Head of caudate nucleus (tissue), 42 donors: ENCODE data around the gene P2RY14.

ENCODE experiments used
- DNase-seq, 42 donors: peaks; one replicate each; pipeline versions ENCODE4 v3.0.0 to v3.0.0-alpha.2; 2020 to 2021; ENCODE audit warnings: mixed read lengths in 7 of 42
- intact Hi-C: fragments of 100-400 bp; cut with DNase I; formaldehyde crosslinking; loops from one replicate; pipeline ENCODE4 v1.15.0; 2022

Gene P2RY14

DNA sequence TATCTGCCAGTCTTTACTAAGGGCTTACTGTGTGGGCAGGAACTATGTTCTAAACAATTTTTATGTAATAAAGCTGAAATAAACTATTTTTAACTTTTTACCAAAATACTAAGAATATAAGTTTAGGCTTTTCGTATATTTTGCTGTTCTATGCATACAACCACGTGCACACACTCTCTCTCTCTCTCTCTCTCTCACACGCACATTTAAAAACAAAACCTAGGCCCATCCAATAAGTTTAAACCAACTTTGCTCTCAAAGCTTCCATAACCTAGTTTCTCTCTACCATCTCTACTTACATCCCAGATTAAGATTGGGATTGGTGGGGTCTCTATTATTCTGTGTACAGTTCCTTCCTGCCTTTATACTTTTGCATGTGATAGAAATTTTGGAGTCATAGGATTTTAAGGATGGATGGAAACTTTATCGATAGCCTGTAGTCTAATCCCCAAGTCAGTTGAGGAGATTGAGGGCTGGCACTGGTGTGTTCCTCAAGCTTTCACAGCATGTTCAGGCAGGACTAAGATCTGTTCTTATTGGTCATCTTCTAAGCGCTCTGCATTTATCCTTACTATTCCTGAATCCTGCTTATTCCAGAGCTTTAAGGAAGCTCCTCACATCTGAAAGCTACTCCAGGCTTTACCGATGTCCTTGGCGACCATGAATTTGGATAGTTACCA lies 77.2 kb downstream of the P2RY14 start:
- no peak for DNase-seq
- intact Hi-C loops: no loop called here

DNA sequence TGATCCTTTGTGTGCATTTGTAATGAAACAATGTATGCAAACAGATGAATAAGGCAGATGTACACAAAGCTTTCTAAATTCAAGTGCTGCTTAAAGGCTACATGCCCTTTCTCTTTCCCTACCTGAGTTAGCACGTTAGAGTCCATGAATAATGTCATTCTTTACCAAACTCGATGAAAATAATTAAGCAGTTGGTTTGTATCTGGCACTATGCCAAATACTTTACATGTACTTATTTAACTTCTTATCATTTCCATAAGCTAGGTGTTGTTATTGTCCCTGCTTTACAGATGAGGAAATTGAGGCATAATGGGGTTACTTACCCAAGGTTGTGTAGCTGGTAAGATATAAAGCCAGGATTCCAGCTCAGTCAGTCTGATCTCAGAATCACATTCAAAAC lies 77.8 kb downstream of the P2RY14 start:
- DNase-seq: no peak
- intact Hi-C loops: no loop called here

DNA sequence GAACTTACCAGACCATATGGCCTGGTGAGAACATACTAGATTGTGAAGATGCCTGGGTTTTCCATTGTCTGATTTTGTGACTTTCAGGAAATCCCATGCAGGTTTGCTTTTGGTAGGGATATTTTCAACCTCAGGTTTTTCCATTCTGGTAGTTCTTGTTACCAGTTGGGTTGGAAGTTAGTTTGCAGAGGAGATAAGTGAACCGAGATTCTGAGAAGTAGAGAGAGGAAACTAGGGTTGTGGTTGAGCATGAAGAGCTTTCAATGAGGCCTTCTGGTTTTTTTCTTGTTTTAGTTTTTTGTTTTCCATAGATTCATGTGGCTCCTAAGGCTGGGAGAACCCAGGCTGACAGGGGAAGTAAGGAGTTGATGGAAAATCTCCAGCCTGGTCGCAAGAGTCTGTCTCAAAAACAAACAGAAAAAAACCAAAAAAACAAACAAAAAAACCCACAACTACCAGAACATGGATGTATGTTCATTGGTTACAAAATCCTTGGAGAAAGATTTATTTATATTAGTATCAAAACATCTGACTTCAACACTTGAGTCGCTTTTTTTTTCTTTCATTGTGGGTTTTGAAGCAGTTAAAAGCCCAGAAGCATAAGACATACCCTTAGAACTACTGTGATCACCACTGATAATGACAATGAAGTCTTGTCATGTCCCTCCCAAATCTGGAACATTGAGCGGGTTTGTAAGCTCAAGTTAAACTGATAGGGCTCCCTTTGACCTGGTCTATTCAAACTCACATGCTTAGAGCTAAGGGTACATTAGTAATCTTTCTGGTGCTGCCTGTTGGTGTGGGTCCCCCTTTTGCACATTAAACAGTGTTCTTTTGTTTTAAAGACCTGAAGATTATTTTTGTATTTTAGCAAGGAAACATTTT lies 78.5 kb downstream of the P2RY14 start:
- intact Hi-C loops: no loop called here
- no peak for DNase-seq

DNA sequence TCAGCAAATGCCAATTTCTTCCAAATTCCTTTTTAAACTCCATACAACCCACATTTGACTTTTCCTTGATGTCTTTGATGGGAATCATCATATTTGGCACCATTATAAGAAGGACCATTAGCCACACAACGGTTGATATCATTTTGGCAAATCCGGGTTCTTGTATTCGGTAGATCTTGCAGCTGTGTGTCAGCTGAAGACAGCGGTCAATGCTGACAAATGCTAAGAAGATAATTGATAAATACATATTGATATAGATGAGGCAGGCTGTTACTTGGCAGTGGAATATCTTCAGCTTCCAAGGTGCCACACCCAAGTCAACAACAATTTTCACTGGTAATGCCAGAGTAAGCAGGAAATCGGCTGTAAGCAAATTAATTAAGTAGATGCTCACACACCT lies 79.5 kb downstream of the P2RY14 start:
- no peak for DNase-seq
- intact Hi-C loops: no loop called here

DNA sequence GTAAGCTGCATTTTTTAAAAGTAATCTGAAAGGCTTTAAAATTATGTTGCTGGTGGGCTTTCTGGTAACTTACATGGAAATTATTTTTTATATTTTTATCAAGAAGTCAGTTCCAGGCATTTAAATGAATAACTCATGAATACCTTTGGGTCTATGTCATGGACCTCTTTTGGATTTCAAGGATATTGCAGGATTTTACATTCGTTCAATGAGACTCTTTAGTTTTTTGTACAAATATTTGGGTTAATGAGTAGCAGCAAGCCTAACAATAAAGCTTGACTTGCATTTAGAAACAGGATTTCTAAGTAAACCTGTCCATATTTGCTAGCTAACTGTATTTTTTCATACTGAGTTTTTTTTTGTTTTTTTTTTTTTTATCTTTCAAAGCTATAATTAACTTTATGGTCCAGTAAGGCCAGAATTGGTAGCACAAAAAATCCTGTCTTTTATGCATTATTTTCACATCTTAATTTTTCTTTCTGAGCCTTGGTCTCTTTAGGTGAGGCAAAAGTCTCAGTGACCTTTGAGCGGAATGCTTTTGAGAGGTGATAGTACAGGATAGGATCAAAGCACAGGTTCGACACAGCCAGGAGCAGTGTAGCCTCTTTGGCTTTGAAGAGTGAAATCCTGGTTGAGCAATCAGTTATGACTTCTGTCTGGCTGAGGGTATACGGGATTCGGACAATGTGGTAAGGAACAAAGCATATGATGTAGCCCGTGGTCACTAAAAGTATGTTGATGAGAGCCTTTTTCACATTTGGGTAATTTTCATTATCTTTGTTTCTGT lies 80.2 kb downstream of the P2RY14 start:
- intact Hi-C loops: no loop called here
- no peak for DNase-seq

DNA sequence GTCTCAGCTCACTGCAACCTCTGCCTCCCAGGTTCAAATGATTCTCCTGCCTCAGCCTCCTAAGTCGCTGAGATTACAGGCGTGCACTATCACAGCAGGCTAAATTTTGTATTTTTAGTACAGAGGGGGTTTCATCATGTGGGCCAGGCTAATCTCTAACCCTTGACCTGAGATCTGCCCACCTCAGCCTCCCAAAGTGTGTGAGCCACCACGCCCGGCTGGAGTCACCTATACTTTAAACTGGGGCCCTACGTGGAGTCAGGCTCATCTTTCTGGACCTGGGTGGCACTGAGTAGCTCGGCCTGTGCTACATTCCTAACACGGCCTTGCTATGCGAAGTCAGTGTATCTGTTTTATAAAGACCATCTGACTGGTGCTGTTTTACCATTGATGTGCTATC lies 81.1 kb downstream of the P2RY14 start:
- intact Hi-C loops: no loop called here
- no peak for DNase-seq

DNA sequence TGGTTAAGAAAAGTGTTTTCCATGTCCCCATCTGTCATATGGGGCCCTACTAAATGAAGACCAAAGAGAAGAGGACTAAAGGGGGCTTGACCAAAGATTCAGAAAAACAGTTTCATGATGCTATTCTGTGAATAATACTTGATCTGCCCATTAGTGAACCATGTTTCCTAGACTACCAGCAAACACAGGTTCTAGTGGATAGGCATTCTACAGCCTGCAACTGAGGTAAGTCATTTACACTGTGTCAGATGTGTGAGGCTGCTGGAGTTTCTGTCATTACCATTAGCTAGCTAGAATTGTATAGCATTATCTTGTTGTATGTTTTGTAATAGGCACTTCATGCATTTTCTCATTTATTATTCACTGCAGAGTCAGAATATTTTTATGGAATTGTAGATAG lies 81.9 kb downstream of the P2RY14 start:
- intact Hi-C loops: no loop called here
- DNase-seq: no peak

DNA sequence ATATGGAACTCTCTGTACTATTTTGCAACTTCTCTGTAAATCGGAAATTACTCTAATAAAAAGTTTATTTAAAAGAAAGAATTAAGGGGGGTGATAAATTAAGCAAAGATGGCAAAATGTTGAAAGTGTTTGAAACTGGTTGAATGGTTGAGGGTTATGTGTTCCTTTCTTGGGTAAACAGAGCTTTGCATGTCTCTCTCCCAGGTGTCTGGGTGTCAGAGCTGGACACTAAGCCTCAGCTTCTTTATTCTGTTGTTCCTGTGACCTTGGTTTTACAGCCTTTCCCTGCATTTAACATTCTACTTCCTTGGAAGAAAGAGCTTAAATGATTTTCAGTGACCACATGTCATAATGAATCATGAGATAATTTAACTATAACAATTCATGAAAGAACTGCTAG lies 82.5 kb downstream of the P2RY14 start:
- no peak for DNase-seq
- intact Hi-C loops: no loop called here

DNA sequence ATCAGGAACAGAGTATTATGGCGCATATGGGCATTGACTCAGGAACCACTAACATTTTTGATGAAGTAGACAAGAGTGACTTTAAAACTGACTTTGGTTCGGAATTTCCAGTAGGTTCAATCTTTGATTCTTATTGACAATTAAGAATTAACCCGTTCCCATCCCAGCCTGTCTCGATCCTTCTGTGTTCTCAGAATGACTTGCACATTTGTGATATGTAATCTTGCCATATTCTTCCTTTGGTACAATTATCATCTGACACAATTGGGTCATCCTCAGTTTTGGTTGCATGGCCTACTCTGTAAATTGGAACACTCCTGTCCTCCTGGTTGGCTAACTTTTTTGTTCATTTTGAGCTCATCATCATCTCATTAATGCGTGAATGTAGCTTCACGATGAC lies 85.8 kb downstream of the P2RY14 start:
- no peak for DNase-seq
- intact Hi-C loops: no loop called here

DNA sequence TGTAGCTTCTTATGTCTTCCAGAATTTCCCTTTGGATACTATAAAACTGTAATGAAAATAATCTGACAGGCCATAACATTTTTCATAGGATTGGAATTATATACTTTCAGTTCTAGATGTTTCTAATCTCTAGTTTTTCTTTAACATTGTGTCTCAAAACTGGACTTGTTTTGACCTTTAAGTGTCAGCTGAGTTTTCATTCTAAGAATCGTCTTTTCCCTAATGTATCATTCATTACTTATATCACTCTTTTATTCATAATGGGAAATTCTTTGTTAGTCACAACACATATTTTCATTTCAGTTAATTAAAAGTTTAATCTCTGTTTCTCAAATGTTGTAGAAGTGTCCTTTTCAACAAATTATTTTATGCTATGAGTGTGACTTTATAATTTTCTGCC lies 87.2 kb downstream of the P2RY14 start:
- intact Hi-C loops: no loop called here

DNA sequence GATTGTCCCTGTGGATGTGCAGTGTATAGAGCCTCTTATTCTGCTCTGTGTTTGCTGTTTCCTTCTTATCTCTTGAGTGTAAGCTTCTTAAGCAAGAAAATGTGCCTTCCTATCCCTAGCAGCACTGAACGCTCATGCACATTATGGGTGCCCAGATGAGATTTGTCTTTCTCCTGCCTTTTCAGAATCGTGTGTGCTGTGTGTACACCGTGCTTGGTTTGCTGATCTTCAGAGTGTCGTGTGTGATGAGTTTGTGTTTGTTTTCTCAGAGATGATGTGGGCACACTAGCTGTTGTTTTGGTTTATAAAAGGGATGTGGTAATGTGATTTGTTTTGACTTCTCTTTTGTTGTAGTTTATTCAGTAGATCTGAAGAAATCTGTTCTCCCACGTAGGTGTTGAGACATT lies 95.1 kb downstream of the P2RY14 start:
- DNase-seq: no peak
- intact Hi-C loops: no loop called here

More for the DNA sequence above, 87.2 kb downstream of the P2RY14 start:
- DNase-seq: no peak

DNA sequence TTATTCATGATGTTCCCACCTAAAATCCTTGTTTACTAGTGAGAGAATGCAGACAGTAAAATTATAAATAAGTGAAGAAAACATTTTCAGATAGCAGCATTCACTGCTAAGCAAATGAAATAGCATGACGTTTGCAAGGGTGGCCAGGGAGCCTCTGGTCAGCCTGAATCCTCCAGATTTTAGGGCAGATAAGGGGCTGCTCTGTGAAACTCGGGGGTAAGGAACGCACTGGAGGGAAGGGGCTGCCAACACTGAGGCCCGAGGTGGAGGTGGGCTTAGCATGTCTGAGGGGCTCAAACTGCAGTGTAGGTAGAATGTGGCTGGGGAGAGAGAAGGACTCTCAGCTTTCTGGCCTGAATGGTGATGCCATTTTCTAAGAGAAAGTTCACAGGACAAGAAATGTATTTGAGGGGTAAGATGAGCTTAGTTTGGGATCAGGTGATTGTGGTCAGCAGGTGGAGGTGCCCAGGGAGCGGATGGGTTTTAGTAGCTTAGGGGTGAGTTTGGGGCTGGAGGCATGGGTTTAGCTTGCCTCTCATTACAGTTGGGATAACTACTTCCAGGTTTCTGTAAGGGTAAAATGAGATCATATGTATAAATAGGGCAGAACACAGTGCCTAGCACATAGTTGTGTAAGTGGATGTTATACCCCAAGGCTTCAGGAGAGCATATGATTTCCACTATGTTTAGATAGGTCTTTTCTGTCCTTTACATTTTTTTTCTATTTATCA lies 95.8 kb downstream of the P2RY14 start:
- DNase-seq: no peak
- intact Hi-C loops: no loop called here

DNA sequence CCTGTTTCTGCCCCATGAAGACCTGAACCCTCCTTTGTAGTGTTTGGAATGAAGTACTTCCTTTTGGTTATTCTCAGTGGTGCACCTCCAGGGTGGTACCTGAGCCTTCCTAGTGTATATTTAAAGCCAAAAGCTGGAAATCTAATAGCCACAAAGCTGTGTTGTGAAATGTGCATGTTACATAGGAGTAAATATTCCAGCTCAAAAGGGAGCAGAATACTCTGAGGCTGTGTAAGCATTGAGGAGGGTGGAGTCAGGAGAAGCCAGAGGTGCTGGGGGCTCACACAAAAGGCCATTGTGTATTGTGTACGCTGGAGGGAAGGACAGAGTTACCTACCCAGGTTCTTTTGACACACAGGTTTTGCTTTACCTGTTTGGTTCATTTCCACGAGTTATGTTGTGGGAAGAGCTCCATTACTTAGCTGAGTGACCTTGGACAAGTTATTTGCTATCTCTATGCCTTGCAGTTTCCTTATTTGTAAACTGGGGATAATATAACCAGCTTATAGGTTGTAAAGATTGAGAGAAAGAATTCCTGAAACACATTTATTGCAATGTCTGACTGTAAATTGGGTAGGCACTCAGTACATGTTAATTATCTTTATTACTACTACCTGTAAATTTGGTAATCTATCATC lies 100.0 kb downstream of the P2RY14 start:
- intact Hi-C loops: no loop called here
- no peak for DNase-seq

DNA sequence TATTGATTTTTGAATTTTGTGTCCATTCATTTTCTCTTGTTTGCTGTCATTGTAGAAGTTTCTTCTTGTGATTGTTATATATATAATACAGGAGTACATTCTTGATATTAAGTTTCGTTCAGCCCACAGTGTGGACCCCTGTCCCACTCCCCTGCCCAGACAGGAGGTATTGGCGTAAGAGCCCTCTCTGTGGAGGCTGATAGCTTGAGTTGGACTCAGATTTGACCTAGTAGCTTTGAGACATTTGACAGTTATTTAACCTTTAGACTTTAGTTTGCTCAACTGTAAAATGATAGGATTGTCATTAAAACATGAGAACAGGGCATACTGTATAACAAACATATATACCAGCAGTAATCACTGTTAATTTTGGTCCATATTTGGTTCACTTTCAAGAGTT lies 102.4 kb downstream of the P2RY14 start:
- intact Hi-C loops: no loop called here
- no peak for DNase-seq

DNA sequence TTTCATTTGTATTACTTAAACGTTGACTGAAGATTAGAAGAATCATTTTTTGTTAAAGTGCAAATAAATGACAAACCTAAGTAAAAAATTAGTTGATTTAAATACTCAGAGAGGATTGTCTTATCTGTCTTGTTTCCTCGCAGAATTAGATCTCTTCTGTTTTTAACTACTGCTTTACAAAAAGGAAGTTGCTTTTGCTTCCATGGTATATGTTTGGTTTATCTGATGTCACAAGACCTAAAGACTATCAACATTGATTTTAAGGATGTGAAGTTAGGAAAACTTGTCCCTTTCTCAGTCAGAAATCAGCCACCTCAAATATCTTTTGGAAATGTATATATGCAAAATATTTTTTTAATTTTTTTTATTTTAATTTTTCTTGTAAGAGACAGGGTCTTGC lies 104.0 kb downstream of the P2RY14 start:
- no peak for DNase-seq
- intact Hi-C loops: no loop called here

DNA sequence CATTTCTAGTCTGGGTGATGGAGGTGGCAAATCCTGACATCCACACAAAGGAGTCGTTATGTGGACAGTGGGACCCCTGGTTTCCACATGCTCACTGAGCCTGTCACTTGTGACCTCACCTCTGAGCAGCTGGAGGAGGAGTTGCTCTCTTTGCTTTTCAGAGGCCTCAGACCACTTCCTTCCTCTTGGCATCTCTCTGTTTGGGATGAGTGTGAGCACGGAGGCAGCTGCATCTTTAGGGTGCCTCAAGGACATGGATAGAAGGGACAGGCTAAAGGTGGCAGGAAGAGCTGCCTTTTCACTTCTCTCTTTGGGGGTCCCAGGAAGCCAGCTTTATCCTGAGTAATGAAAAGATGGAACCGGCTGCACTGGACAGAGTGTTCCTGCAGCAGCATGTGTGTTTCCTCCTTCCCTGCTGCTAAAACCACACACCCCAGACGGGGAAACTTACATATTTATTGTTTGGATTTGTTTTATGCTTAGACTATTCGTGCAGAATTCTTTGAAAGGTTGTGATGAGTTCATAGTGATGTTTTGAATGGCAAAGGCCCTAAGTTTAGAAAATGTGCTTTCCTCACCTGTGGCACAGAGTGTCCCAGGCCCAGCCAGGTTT lies 107.1 kb downstream of the P2RY14 start:
- intact Hi-C loops: no loop called here
- DNase-seq: peak in 1 of 42 donors; percentile 18

DNA sequence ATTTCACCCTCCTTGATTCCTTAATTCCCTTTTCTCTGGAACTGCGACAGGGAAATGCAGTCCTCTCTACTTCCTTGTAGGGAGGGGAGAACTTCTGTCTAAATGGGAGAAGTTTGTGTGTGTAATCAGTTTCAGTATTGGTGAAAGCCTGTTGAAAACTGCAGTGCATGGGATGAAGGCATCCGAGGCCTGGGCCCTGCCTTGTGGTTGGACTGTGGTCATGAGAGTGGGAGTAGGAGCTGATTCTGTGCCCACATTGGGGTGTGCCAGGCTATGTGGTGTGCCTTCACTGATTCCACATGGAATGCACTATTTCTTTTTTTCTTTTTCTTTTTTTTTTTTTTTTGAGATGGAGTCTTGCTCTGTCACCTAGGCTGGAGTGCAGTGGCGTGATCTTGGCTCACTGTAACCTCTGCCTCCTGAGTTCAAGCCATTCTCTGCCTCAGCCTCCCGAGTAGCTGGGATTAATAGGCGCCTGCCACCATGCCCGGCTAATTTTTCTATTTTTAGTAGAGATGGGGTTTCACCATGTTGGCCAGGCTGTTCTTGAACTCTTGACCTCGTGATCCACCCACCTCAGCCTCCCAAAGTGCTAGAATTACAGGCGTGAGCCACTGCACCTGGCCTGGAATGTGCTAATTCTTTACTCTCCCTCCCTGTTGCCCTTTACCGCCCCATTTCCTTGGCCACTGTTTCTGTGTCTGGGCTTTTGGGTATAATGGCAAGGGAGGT lies 108.2 kb downstream of the P2RY14 start:
- DNase-seq: peak in 28 of 42 donors; percentile 13 to 68 (median 31)
- intact Hi-C loops: loop anchor here (5.0 kb wide), 1 partner anchor 112 kb away; no protein-coding TSS in a partner anchor
